GM18858 (cell line): Measurements from ENCODE around the gene MBNL2.

ENCODE experiments used
- ATAC-seq: cut with Tn5 transposase; IDR thresholded peaks from one replicate; pipeline ENCODE4 v1.9.1; 2021; ENCODE audit not compliant: unreplicated experiment

The MBNL2 gene

GRCh38 chr13:97249796-97250495, 27.8 kb downstream of the MBNL2 start:
- ATAC-seq: no peak

- ATAC-seq: no peak
Measured at GRCh38 chr13:97250560-97250959, 28.4 kb downstream of the MBNL2 start.

GRCh38 chr13:97252735-97253134, 30.6 kb downstream of the MBNL2 start:
- ATAC-seq: no peak

- no peak for ATAC-seq
Measured at GRCh38 chr13:97253581-97254293, 31.6 kb downstream of the MBNL2 start.

GRCh38 chr13:97254816-97255215, 32.7 kb downstream of the MBNL2 start:
- ATAC-seq: no peak

GRCh38 chr13:97255515-97256021, 33.4 kb downstream of the MBNL2 start:
- ATAC-seq: no peak

- no peak for ATAC-seq
Measured at GRCh38 chr13:97256343-97256783, 34.2 kb downstream of the MBNL2 start.

GRCh38 chr13:97257228-97257755, 35.2 kb downstream of the MBNL2 start:
- no peak for ATAC-seq

- ATAC-seq: peak; percentile 75
Measured at GRCh38 chr13:97257800-97258799, 36.0 kb downstream of the MBNL2 start.

- ATAC-seq: no peak
Measured at GRCh38 chr13:97258801-97259200, 36.7 kb downstream of the MBNL2 start.

- ATAC-seq: no peak
Measured at GRCh38 chr13:97259410-97259797, 37.3 kb downstream of the MBNL2 start.

- no peak for ATAC-seq
Measured at GRCh38 chr13:97259798-97260714, 37.9 kb downstream of the MBNL2 start.

- ATAC-seq: peak; percentile 57
Measured at GRCh38 chr13:97261254-97262005, 39.3 kb downstream of the MBNL2 start.

GRCh38 chr13:97262058-97262457, 39.9 kb downstream of the MBNL2 start:
- ATAC-seq: no peak

GRCh38 chr13:97263160-97263559, 41.0 kb downstream of the MBNL2 start:
- no peak for ATAC-seq

GRCh38 chr13:97264663-97265062, 42.5 kb downstream of the MBNL2 start:
- ATAC-seq: no peak

- ATAC-seq: no peak
Measured at GRCh38 chr13:97266332-97266731, 44.2 kb downstream of the MBNL2 start.

- ATAC-seq: no peak
Measured at GRCh38 chr13:97266772-97267417, 44.8 kb downstream of the MBNL2 start.
